Fibroblast of skin of right quadriceps (primary cell): ENCODE results near the gene TEX19.
"Not testable (repeated sequence)": the region's sequence is repeated elsewhere in the genome, so short reads cannot be mapped to it uniquely, and the experiment has no call there.

Source experiments
- DNase-seq: peaks from one replicate; pipeline ENCODE4 v3.0.0-alpha.2; 2013

The TEX19 gene

DNA sequence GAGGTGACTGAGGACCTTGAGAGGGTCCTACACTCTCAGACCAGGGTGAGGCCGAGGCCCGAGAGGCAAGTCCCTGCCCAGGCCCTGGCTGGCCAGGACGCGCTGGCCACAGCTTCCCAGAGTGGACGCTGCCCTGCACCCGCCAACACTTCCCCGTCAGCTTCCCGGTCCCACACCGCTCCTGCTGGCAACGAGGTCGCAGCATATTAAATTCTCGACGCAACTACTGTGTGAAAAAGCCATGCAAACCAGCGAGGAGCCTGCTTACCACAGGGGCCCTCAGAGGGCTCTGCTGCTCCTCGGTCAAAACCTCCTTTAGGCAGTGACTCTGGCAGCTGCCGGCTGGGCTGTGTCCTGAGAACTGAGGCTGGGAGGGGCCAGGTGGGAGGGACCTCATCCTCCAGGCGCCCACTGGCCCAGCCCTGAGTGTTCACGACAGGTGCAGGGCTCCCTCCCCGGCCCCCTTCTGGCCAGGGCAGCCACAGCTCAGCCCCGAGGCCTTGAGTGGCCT, 2.1 kb upstream of the TEX19 start:
- DNase-seq: no peak

DNA sequence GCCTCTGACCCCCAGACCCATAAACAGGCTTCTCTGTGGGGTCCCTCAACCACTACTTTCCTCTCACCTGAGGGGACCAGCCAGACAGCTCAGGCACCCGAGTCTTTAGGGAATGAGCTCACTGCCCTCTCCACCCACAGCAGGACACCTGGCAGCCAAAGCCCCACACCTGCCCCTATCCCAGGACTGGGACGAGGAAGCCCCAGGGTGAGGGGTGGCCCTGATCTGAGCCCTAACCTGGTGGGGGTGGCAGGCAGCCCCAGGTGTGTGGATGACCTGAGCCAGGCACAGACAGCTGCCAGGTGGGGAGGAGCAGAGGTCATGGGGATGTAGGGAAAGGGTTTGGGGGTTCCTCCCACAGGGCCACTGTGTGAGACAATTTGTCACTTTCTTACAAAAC, 1.7 kb upstream of the TEX19 start:
- no peak for DNase-seq

DNA sequence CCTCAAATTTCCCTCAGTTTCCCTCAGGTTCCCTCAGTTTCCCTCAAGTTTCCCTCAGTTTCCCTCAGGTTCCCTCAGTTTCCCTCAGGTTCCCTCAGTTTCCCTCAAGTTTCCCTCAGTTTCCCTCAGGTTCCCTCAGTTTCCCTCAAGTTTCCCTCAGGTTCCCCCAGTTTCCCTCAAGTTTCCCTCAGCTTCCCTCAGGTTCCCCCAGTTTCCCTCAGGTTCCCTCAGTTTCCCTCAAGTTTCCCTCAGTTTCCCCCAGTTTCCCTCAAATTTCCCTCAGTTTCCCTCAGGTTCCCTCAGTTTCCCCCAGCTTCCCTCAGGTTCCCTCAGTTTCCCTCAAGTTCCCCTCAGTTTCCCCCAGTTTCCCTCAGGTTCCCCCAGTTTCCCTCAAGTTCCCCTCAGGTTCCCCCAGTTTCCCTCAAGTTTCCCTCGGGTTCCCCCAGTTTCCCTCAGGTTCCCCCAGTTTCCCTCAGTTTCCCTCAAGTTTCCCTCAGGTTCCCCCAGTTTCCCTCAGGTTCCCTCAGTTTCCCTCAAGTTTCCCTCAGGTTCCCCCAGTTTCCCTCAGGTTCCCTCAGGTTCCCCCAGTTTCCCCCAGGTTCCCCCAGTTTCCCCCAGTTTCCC, 516 bp downstream of the TEX19 start:
- DNase-seq: not testable (repeated sequence)

DNA sequence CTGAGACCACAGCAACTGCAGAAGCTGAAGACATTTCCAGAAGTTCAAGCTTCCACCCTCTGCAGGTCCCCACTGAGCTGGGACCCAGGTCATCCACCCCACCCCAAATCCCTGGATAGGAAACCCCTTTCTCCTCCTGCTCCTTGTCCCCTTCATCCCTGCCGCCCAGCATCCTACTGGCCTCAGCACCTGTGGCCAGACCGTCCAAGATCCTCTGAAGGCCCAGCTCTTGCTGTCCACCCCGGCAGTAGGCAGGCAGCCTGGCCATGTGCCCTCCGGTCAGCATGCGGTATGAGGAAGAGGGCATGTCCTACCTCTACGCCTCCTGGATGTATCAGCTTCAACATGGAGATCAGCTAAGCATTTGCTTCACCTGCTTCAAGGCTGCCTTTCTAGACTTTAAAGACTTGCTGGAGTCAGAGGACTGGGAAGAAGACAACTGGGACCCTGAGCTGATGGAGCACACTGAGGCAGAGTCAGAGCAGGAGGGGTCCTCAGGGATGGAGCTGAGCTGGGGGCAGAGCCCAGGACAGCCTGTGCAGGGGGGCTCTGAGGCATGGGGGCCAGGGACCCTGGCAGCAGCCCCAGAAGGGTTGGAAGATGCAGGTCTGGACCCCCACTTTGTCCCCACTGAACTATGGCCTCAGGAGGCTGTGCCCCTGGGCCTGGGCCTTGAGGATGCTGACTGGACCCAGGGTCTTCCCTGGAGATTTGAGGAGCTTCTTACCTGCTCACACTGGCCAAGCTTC, 3.0 kb downstream of the TEX19 start:
- DNase-seq: no peak

DNA sequence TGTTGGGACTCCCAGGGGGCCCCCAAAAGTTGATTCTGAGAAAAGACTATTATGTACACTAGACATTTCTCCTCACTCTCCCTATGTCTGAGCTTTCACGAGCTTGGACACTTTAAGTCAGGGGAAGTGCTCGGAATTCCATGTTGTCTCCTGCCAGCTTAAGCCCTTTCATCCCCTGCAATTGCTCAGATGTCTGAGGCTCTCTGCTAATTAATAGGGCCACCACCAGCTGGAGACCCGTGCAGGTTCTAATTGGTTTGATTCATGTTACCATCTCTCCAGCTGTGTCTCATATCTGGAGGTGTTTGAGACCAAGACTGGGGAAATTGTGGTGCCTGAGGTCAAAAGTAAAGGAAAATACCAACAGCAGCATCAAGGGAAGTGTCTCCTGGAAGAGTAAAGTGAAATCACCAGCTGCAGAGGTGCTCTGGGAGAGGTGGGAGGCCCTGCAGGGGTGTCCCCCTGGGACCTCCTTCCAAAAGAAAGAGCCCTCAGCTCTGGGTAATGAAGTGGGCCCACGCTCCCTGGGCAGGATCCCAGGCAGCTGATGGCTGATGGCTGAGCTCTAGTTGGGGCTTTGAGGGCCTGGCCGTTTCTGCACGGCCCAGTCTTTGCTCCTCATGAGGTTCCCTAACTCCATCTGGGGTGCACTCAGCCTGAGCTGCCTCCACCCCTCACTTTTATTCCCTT, 6.7 kb downstream of the TEX19 start:
- no peak for DNase-seq

DNA sequence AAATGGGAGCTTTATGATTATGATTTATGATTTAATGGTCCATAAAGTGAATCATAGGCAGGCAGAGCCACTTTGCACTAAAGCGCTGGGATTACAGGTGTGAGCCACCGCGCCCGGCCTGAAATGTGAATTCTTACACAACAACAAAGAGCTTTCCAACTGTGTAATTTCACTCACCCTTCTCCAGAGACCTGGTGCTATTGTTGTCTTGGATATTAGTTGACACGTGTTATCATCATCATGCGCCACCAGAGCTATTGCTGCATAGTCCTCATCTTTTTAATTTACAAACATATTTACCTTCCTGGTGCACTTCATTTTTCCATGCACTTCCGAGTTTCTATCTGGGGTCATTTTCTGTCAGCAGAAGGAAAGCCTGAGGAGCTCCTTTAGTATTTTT, 7.7 kb downstream of the TEX19 start:
- DNase-seq: no peak

DNA sequence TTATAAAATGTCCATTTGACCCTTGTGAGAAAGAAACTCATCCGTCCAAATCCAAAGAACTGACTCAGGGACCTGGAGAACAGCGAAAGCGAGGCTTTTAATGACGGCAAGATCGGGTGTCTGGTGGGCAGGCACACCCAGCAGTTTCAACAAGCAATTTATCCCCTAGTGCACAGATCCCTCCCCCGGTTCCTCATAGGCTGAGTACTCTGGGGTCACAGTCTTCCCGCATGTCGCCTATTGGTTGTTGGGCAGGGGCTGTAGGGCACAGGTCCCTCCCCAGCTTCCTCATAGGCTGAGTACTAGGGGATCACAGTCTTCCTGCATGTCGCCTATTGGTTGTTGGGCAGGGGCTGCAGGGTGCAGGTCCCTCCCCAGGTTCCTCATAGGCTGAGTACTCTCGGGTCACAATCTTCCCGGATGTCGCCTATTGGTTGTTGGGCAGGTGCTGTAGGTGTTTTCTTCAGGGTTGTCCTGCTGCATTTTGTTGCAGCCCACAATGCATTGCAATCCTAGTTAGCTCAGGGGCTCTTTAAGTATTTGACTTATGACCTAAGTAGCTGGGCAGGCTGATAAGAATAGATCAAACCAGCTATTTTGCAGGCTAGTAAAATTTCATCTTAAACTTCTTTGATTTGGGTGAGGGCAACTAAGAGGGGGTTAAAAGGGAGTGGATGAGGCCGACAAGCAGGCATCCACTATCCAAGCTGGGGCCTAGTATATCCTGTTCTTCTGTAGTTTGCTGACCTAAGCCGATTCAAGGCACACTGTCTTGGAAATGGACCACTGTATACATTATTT, 8.9 kb downstream of the TEX19 start:
- DNase-seq: no peak

DNA sequence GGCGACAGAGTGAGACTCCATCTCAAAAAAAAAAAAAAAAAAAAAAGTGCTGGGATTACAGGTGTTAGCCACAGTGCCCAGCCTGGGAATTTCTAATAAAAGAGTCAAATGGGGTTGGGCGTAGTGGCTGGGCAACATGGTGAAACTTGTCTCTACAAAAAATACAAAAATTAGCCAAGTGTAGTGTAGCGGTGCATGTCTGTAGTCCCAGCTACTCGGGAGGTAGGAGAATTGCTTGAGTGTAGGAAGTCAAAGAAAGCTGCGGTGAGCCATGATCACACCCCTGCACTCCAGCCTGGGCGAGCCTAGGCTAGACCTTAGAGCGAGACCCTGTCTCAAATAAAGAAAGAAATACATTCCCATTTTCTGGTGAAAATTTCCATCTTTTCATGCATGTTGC, 10.2 kb downstream of the TEX19 start:
- no peak for DNase-seq

DNA sequence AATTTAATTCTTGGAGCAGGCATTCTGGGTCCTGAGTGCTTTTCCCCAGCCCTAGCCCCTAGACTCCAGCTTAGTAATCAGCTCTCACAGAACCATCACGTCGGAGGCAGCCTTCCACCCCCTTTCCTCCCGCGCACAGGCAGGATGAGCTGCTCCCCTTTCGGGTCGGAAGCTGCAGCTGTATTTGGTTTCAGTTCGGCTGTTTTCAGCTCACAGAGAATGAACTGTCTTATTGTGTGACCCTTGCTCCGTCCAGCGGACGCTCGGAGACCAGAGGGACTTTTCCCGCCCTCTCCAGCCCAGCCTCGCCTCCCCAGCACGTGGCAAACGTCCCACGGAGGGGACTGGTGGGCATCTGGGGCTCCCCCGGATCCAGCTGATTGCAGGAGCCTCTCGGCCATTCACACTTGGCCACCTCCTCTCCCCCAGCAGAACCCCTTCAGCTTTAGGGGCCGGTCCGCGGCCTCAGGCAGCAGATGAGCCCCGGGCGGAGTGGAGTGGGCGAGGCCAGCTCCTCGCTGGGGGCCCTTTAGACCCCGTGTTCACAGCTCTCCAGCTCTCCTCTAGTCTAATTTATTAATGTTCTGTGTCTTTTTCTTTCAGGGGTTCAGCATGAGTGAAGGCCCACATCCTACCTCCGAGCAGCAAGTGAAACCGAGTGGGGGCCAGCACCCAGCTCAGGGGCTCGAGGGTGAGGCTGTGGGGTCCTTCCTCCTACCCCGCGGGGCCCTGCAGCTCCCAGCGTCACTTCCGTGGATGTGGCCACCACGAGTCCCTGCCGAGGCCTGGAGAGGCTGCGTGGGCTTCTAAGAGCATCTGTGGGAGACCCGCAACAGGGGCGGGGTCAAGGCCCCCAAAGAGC, 11.7 kb downstream of the TEX19 start:
- no peak for DNase-seq

DNA sequence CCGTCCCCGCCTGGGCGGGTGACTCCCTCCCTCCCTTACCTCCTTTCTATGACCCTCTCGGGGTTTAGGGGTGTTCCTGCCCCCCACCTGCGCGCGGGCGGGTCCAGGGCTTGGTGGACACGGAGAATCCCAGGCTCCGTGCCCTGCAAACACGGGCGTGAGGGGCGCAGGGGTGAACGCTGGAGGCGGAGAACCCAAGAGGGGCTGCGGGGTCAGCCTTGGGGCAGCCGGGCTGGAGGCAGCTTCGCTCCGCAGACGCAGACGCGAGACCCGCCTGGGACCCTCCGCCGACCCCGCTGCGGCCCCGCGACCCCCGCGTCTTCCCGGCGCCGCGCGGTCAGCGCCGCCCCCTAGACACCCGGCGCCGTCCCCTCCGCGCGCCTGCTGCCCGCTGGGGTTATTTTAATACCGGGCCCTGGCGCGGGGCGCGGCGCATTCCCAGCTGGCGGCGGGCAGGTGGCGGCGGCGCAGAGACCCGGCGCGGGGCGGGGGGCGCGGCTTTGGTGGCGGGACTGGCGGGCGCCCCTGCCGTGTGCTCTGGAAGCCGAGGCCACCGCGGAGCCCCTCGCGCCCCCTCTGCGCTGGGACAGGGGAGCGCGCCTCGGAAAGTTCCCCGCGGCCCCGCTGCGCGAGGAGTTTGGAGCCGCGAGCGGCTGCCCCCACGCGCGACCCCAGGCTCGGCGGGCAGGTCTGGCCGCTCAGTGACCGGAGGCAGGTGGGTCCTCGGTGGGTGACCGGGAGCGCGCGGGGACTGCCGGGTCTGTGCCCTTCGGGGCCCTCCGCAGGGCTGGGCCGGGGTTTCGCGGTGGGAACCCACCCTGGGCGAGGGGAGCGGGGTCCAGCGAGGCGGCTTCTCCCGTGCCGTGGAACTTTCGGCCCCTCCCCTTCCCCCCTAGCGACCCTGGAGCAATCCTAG, 12.5 kb downstream of the TEX19 start, which contains the start of gene UTS2R:
Gene UTS2R (plus strand): TSS at position 433 of the 916 bp plus-strand sequence. CDS start 2,560 bp downstream, outside the sequence.
- no peak for DNase-seq

DNA sequence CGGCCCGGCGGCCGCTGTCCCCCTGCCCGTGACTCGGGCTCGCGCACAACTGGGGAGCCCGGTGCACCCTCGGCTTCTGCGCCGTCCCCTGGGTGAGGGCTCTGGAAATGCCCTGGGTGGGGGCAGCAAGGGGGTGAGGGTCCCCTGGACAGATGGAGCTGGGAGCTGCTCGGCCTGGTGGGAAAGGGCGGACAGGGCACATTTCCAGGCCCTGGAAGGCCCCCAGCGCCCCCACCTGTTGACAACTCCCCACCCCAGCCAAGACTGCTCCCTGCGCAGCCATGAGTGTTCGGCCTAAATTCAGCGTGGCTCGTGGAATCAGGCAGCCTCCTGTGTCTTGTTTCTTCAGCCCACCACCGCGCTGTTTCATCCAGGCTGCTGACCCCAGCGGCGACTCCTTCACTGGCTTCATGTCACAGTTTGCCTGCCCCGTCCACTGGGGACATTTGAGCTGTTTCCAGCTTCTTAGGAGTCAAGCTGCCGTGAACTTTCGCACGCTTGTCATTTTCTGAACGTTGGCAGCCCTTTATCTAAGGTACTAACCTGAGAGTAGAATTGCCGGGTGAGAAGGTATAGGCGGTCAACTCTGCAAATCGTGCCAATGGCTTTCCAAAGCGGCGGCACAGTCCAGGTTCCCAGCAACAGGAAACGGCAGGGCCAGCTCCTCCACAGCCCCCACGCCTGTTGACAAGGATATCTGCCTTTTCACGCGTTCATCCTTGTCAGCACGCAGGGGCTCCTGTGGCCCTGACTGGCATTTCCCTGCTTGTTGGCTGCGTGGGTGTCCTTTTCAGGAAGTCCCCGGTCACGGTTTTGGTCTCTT, 13.4 kb downstream of the TEX19 start:
- DNase-seq: no peak

DNA sequence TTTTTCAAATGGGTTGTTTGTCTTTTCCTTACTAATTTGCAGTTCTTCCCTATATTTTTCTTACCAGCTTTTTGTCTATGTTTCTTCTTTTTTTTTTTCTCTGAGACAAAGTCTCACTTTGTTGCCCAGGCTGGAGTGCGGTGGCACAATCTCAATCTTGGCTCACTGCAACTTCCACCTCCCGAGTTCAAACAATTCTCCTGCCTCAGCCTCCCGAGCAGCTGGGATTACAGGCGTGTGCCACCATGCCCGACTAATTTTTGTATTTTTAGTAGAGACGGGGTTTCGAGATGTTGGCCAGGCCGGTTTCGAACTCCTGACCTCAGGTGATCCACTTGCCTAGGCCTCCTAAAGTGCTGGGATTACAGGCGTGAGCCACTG, 14.0 kb downstream of the TEX19 start:
- DNase-seq: not testable (repeated sequence)

DNA sequence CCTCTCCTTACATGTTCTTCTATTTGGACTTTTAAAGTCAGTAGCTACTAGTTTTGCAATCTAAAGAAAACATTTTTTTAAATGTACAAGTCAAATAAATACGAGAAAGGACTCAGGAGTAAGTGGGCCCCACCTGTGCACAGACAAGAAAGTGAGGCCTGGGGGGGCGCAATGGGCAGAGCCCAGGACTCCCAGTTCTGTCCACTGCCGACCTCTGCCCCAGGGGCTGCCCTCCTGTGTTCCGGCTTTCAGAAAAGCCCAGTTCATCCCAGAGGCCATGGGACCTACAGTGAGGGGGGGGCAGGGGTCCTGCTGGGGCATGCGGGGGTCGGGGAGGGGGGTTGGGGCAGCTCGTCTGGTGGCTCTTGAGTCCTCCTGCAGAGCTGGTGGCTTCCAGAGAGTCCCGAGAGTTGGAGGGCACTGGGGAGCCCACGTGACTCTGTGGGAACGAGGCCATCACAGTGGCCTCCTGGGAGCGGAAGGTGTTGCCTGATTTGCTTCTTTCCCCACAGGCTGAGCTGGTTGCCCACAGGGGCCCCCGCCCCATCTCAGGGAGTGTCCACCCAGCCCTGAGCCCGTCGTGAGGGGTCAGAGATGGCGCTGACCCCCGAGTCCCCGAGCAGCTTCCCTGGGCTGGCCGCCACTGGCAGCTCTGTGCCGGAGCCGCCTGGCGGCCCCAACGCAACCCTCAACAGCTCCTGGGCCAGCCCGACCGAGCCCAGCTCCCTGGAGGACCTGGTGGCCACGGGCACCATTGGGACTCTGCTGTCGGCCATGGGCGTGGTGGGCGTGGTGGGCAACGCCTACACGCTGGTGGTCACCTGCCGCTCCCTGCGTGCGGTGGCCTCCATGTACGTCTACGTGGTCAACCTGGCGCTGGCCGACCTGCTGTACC, 14.9 kb downstream of the TEX19 start:
- no peak for DNase-seq

DNA sequence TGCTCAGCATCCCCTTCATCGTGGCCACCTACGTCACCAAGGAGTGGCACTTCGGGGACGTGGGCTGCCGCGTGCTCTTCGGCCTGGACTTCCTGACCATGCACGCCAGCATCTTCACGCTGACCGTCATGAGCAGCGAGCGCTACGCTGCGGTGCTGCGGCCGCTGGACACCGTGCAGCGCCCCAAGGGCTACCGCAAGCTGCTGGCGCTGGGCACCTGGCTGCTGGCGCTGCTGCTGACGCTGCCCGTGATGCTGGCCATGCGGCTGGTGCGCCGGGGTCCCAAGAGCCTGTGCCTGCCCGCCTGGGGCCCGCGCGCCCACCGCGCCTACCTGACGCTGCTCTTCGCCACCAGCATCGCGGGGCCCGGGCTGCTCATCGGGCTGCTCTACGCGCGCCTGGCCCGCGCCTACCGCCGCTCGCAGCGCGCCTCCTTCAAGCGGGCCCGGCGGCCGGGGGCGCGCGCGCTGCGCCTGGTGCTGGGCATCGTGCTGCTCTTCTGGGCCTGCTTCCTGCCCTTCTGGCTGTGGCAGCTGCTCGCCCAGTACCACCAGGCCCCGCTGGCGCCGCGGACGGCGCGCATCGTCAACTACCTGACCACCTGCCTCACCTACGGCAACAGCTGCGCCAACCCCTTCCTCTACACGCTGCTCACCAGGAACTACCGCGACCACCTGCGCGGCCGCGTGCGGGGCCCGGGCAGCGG, 15.7 kb downstream of the TEX19 start:
- no peak for DNase-seq

DNA sequence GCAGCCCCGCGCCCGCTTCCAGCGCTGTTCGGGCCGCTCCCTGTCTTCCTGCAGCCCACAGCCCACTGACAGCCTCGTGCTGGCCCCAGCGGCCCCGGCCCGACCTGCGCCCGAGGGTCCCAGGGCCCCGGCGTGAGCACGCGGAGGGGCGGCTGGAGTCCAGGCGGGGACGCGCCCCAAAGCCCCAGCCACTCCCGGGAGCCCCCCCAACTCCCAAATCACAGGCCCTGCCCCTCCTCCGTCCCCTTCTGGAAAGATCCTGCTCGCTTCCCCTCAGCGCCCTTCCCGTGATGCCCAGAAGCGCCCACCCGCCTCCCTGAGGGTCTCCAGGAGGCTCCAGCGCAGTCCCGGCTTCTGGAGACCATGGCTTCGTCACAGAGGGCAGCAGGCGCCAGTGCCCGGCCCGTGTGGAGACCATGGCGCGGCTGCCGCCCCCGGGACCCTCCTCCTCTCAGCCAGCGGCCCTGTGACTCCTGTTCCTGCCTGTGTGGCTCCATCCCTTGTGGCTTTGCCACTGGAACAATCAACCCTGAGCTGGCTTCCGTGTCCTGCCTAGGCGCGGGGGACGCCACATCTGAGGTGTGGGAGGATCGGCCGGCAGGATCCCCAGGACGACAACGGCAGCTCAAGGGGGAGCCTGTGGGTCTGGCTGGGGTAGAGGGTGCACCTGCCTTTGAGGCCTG, 16.5 kb downstream of the TEX19 start:
- DNase-seq: no peak

DNA sequence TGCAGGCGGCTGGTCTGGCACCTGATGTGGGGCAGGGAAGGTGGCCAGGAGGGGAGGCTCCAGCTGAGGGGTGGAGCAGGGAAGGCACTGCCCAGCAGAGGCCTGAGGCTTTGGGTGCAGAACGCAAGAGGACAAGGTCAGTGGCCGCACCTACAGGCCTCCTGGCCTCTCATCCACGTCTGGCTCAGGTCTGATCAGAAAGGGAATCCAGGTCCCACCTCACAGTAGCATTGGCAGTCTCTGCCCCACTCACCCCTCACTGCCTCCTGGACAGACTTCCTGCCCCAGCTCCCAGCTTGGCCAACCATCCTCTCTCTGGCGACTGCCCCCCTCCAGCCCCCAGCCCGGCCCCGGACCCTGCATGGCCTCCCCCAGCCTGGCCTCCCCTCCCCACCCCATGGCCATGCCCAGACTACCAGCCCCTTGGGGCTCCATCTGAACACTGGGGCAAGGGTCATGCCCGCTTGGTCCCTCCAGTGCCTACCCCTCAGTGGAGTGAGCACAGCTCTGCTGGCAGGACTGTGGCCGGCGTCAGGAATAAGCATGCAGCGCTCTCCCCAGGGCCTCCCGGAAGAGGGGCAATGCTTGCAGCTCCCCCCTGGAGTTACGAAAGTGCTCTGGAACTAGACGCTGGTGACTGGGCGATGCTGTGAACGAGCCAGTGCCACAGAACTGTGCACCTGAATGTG, 17.1 kb downstream of the TEX19 start:
- no peak for DNase-seq

DNA sequence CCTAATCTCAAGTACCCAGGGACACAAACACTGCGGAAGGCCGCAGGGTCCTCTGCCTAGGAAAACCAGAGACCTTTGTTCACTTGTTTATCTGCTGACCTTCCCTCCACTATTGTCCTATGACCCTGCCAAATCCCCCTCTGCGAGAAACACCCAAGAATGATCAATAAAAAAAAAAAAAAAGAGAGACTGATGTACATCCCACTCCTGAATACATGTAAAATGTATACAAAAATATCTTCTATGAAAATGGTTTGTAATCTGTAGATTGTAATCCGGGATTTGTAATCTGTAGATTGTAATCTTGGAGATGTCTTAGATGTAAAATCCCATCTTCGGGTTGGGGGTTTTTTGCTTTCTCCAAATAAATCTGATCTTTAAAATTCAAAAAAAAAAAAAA, 18.2 kb downstream of the TEX19 start:
- not testable (repeated sequence) for DNase-seq
